ENCODE results near the gene DNM2.

The DNM2 gene

GRCh38 chr19:10864538-10864899 is 146.6 kb downstream of the DNM2 start (continued):
- no peak for TF ChIP-seq ELK4 (IDR thresholded peaks at IDR 0.05; ENCODE audit: borderline replicate concordance, low read depth, low read length)
- no peak for TF ChIP-seq ZNF292 (tag by site-specific recombination; IDR thresholded peaks at IDR 0.05; ENCODE audit: borderline replicate concordance, low read depth)
- TF ChIP-seq ZNF518A (tag by site-specific recombination; conservative IDR thresholded peaks at IDR 0.05; ENCODE audit: low read depth) = no peak
- peak; percentile 12; the same call in 1 of the 2 replicates for TF ChIP-seq SP7 (tag by site-specific recombination; IDR thresholded peaks at IDR 0.05)
- TF ChIP-seq ZNF404 (tag by site-specific recombination; IDR thresholded peaks at IDR 0.05) = no peak
- no peak for TF ChIP-seq ZNF658 (tag by site-specific recombination; IDR thresholded peaks at IDR 0.05)
- TF ChIP-seq ZBTB8A (tag by site-specific recombination; IDR thresholded peaks at IDR 0.05) = 0 out of 2 replicates have a peak, but pooled peaks have one; percentile 14
- no peak for TF ChIP-seq GLIS2 (tag by site-specific recombination; IDR thresholded peaks at IDR 0.05)
- TF ChIP-seq ZNF324 (tag by site-specific recombination; IDR thresholded peaks at IDR 0.05) = no peak
- no peak for TF ChIP-seq REST (tag by site-specific recombination; IDR thresholded peaks at IDR 0.05)
- no peak for TF ChIP-seq KLF10 (tag by site-specific recombination; IDR thresholded peaks at IDR 0.05)
- no peak for TF ChIP-seq TCF7L2 (IDR thresholded peaks at IDR 0.05; ENCODE audit: borderline replicate concordance, low read depth, low read length)
- no peak for TF ChIP-seq ZNF311 (tag by site-specific recombination; IDR thresholded peaks at IDR 0.05; ENCODE audit: borderline replicate concordance)
- TF ChIP-seq FEZF1 (tag by site-specific recombination; IDR thresholded peaks at IDR 0.05) = no peak
- TF ChIP-seq ZNF26 (tag by site-specific recombination; IDR thresholded peaks at IDR 0.05) = no peak
- no peak for TF ChIP-seq ZNF626 (tag by site-specific recombination; IDR thresholded peaks at IDR 0.05)
- TF ChIP-seq PRDM6 (tag by site-specific recombination; IDR thresholded peaks at IDR 0.05) = no peak
- no peak for TF ChIP-seq WT1 (tag by site-specific recombination; IDR thresholded peaks at IDR 0.05)
- TF ChIP-seq ZNF148 (tag by site-specific recombination; IDR thresholded peaks at IDR 0.05; ENCODE audit: borderline replicate concordance) = no peak
- no peak; the same call in 1 of the 2 replicates for TF ChIP-seq ZNF639 (tag by site-specific recombination; IDR thresholded peaks at IDR 0.05)
- no peak for TF ChIP-seq ZNF138 (tag by site-specific recombination; IDR thresholded peaks at IDR 0.05; ENCODE audit: borderline replicate concordance)
